Stimulated activated CD4-positive, alpha-beta T cell treated with anti-CD3 and anti-CD28 coated beads, Interleukin-12 subunit alpha, Interleukin-12 subunit beta, amount 100 ng/mL, for 24 hours (primary cell): Measurements from ENCODE around the gene BCL11A.

ENCODE experiments used
- DNase-seq, 2 experiments: peaks; one replicate each; pipeline ENCODE4 v3.0.0-alpha.2; 2020; ENCODE audit warnings: low read depth in 2 of 2

Gene BCL11A

GRCh38 chr2:60558536-60558935, 5.1 kb upstream of the BCL11A start:
- no peak for DNase-seq

GRCh38 chr2:60557486-60557864, 4.0 kb upstream of the BCL11A start:
- no peak for DNase-seq

GRCh38 chr2:60556576-60557485, 3.4 kb upstream of the BCL11A start:
- DNase-seq: no peak

- DNase-seq: no peak
Observed at GRCh38 chr2:60556175-60556574, 2.7 kb upstream of the BCL11A start.

GRCh38 chr2:60555783-60556139, 2.3 kb upstream of the BCL11A start:
- no peak for DNase-seq

- DNase-seq: peak; percentile 43 to 52
Observed at GRCh38 chr2:60555066-60555782, 1.8 kb upstream of the BCL11A start.

- no peak for DNase-seq
Observed at GRCh38 chr2:60554646-60555065, 1.2 kb upstream of the BCL11A start.

GRCh38 chr2:60554074-60554645, 706 bp upstream of the BCL11A start:
- DNase-seq: no peak

GRCh38 chr2:60552851-60553494, 481 bp downstream of the BCL11A start:
- DNase-seq: no peak

- DNase-seq: no peak
Observed at GRCh38 chr2:60552078-60552850, 1.2 kb downstream of the BCL11A start.

- DNase-seq: no peak
Observed at GRCh38 chr2:60551240-60552077, 2.0 kb downstream of the BCL11A start.

GRCh38 chr2:60550984-60551239, 2.5 kb downstream of the BCL11A start:
- DNase-seq: no peak

- DNase-seq: no peak
Observed at GRCh38 chr2:60550178-60550983, 3.1 kb downstream of the BCL11A start.

GRCh38 chr2:60549928-60550177, 3.6 kb downstream of the BCL11A start:
- DNase-seq: no peak

GRCh38 chr2:60549238-60549927, 4.1 kb downstream of the BCL11A start:
- no peak for DNase-seq

- DNase-seq: no peak
Observed at GRCh38 chr2:60548845-60549237, 4.6 kb downstream of the BCL11A start.

GRCh38 chr2:60548311-60548710, 5.1 kb downstream of the BCL11A start:
- DNase-seq: no peak

- DNase-seq: no peak
Observed at GRCh38 chr2:60547841-60548240, 5.6 kb downstream of the BCL11A start.

GRCh38 chr2:60546756-60547420, 6.6 kb downstream of the BCL11A start:
- DNase-seq: no peak
